Measurements from ENCODE around the gene KIF16B. TPM values are rescaled to one million over a fixed set of nuclear protein-coding genes. Genes with fewer than 3 reads are reported as not detected.
A peak's percentile ranks its signal among the peaks of the same experiment; 100 is the strongest.

Gene KIF16B
- total RNA-seq, 6 experiments from 2014 or later = 8.4 to 15.9 (median 11.7) TPM

DNA sequence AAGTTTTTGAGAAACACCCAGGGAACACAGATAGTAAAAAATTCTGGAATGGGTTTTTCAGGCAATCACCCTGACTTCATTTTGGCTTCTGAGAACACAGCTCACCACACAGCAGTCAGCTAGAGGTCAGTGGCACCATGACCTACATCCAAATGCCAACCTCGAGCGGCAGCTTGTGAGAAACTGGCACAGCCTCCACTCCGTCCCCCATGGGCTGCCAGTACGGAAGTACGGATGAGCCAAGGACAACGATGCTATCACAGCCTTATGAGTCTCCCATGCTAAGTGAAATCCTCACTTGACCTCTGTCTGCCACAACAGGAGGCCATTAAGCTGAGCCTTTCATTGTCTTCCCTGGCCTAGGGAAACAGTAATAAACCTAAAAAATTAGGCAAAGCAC lies 32.0 kb downstream of the KIF16B start:
- Histone ChIP-seq H3K27ac (peak overlapping the region in 1 of 3 donors; percentile 11), H3K4me1 (peaks cover 0 to 15% (median 8%) of the 10 kb centered on the region in 4 donors), H3K36me3 (no peaks in the 10 kb centered on the region), H3K27me3 (no peaks in the 10 kb centered on the region), H3K9me3 (no peaks in the 10 kb centered on the region), H3K4me3 (no peak overlapping the region)
- intact Hi-C loops (cut with DNase I) = no loop called here
- DNase-seq = peak; percentile 79 to 86 (median 82)
- ATAC-seq = peak; percentile 98 to 100 (median 98)
- WGBS (ENCODE audit: insufficient coverage, low coverage, low lambda C conversion rate, missing lambda C conversion rate) = 28% methylated on average over 4 of the region's 6 CpGs
- TF ChIP-seq POLR2A (IDR thresholded peaks at IDR 0.05) = no peak
- TF ChIP-seq, protein P1, sequence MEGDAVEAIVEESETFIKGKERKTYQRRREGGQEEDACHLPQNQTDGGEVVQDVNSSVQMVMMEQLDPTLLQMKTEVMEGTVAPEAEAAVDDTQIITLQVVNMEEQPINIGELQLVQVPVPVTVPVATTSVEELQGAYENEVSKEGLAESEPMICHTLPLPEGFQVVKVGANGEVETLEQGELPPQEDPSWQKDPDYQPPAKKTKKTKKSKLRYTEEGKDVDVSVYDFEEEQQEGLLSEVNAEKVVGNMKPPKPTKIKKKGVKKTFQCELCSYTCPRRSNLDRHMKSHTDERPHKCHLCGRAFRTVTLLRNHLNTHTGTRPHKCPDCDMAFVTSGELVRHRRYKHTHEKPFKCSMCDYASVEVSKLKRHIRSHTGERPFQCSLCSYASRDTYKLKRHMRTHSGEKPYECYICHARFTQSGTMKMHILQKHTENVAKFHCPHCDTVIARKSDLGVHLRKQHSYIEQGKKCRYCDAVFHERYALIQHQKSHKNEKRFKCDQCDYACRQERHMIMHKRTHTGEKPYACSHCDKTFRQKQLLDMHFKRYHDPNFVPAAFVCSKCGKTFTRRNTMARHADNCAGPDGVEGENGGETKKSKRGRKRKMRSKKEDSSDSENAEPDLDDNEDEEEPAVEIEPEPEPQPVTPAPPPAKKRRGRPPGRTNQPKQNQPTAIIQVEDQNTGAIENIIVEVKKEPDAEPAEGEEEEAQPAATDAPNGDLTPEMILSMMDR (IDR thresholded peaks at IDR 0.05) = no peak

- H3K4me3 ChIP-seq = no peak overlapping the region
- no peak for ATAC-seq
- intact Hi-C loops (cut with DNase I) = no loop called here
- TF ChIP-seq POLR2A (IDR thresholded peaks at IDR 0.05) = no peak
- TF ChIP-seq, protein P1 (IDR thresholded peaks at IDR 0.05) = no peak
- H3K4me1 ChIP-seq = peaks cover 0 to 15% (median 8%) of the 10 kb centered on the region in 4 donors
- no peak for DNase-seq
- WGBS (ENCODE audit: insufficient coverage, low coverage, low lambda C conversion rate, missing lambda C conversion rate) = 100% methylated on average over 1 of the region's 5 CpGs
- H3K36me3 ChIP-seq = no peaks in the 10 kb centered on the region
- no peak overlapping the region for H3K27ac ChIP-seq
- no peaks in the 10 kb centered on the region for H3K27me3 ChIP-seq
- no peaks in the 10 kb centered on the region for H3K9me3 ChIP-seq
Observed at GRCh38 chr20:16539280-16540021, 33.8 kb downstream of the KIF16B start.

DNA sequence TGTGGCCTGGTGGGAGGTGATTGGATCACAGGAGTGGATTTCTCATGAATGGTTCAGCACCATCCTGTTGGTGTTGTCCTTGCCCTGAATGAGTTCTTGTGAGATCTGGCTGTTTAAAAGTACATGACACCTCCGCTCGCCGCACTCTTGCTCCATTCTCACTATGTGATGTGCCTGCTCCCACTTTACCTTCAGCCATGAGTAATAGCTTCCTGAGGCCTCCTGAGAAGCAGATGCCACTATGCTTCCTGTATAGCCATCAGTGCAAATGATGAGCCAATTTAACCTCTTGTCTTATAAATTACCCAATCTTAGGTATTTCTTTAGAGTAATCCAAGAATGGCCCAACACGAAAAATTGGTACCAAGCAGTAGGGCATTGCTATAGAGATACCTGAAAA lies 34.5 kb downstream of the KIF16B start:
- ATAC-seq (no peak), DNase-seq (no peak)
- Histone ChIP-seq H3K9me3 (no peaks in the 10 kb centered on the region), H3K4me3 (no peak overlapping the region), H3K27me3 (no peaks in the 10 kb centered on the region), H3K27ac (no peak overlapping the region), H3K36me3 (no peaks in the 10 kb centered on the region), H3K4me1 (peaks cover 0 to 15% (median 8%) of the 10 kb centered on the region in 4 donors)
- 79% methylated on average over 4 of the region's 4 CpGs for WGBS (ENCODE audit: insufficient coverage, low coverage, low lambda C conversion rate, missing lambda C conversion rate)
- no peak for TF ChIP-seq POLR2A (IDR thresholded peaks at IDR 0.05)
- TF ChIP-seq, protein P1 (IDR thresholded peaks at IDR 0.05) = no peak
- intact Hi-C loops (cut with DNase I) = no loop called here

- H3K27ac ChIP-seq = no peak overlapping the region
- ATAC-seq (no peak), DNase-seq (no peak)
- H3K9me3 ChIP-seq = no peaks in the 10 kb centered on the region
- WGBS (ENCODE audit: insufficient coverage, low coverage, low lambda C conversion rate, missing lambda C conversion rate) = 75% methylated on average over 1 of the region's 2 CpGs
- no peaks in the 10 kb centered on the region for H3K36me3 ChIP-seq
- no peak for TF ChIP-seq POLR2A (IDR thresholded peaks at IDR 0.05)
- TF ChIP-seq, protein P1 (IDR thresholded peaks at IDR 0.05) = no peak
- intact Hi-C loops (cut with DNase I) = no loop called here
- H3K4me3 ChIP-seq = no peak overlapping the region
- H3K27me3 ChIP-seq = no peaks in the 10 kb centered on the region
- H3K4me1 ChIP-seq = peaks cover 0 to 15% (median 8%) of the 10 kb centered on the region in 4 donors
Observed at GRCh38 chr20:16537918-16538317, 35.3 kb downstream of the KIF16B start.
